Liver (tissue), 9 donors: ENCODE data around the gene KCTD3. TPM values are rescaled to one million over a fixed set of nuclear protein-coding genes. Genes with fewer than 3 reads are reported as not detected.

ENCODE experiments used
- DNase-seq: peaks from one replicate; pipeline ENCODE4 v3.0.0-alpha.2; 2017; ENCODE audit warnings: low spot score
- H3K27ac ChIP-seq, 2 donors: one replicate each; pipeline ENCODE4 v1.7.0; 2013; ENCODE audit warnings: inconsistent platforms in 2 of 2, low read length in 2 of 2, control low read depth in 1 of 2, low read depth in 1 of 2, mild to moderate bottlenecking in 1 of 2
- H3K27me3 ChIP-seq, 4 donors: one replicate each; pipeline versions ENCODE4 v1.6.1 to v1.7.0; 2013; ENCODE audit warnings: low read length in 3 of 4, inconsistent platforms in 1 of 4, mild to moderate bottlenecking in 1 of 4, moderate library complexity in 1 of 4; ENCODE audit not compliant: control insufficient read depth in 4 of 4, insufficient read depth in 4 of 4
- H3K36me3 ChIP-seq, 4 donors: one replicate each; pipeline versions ENCODE4 v1.6.1 to v1.7.0; 2013; ENCODE audit warnings: low read length in 3 of 4, mild to moderate bottlenecking in 3 of 4, low read depth in 1 of 4, moderate library complexity in 1 of 4; ENCODE audit not compliant: control insufficient read depth in 4 of 4, insufficient read depth in 3 of 4
- H3K4me1 ChIP-seq, 4 donors: one replicate each; pipeline versions ENCODE4 v1.6.1 to v1.7.0; 2013; ENCODE audit warnings: low read length in 3 of 4, mild to moderate bottlenecking in 3 of 4, moderate library complexity in 1 of 4; ENCODE audit not compliant: control insufficient read depth in 4 of 4, insufficient read depth in 4 of 4
- H3K4me3 ChIP-seq, 3 donors: one replicate each; pipeline versions ENCODE4 v1.6.1 to v1.7.0; 2013; ENCODE audit warnings: low read length in 3 of 3, control low read depth in 1 of 3, low read depth in 1 of 3, mild to moderate bottlenecking in 1 of 3
- H3K9ac ChIP-seq, 2 donors: one replicate each; pipeline ENCODE4 v1.7.0; 2013; ENCODE audit warnings: low read length in 2 of 2, mild to moderate bottlenecking in 2 of 2, moderate library complexity in 2 of 2, control low read depth in 1 of 2, low read depth in 1 of 2
- H3K9me3 ChIP-seq, 4 donors: one replicate each; pipeline versions ENCODE4 v1.6.1 to v1.7.0; 2013; ENCODE audit warnings: low read length in 3 of 4; ENCODE audit not compliant: control insufficient read depth in 4 of 4
- EGR1 ChIP-seq, 2 donors: IDR thresholded peaks; 2 replicates each; pipeline ENCODE4 v1.6.1; 2016 to 2018; ENCODE audit warnings: antibody characterized with exemption in 2 of 2, low read depth in 2 of 2
- FOXA1 ChIP-seq: IDR thresholded peaks from 2 replicates; pipeline ENCODE4 v1.6.1; 2016; ENCODE audit warnings: antibody characterized with exemption
- FOXA2 ChIP-seq: IDR thresholded peaks from 2 replicates; pipeline ENCODE4 v1.6.1; 2016; ENCODE audit warnings: antibody characterized with exemption
- HNF4A ChIP-seq, 2 donors: conservative IDR thresholded peaks; 2 replicates each; pipeline ENCODE4 v1.6.1; 2016; ENCODE audit warnings: antibody characterized with exemption in 2 of 2, mild to moderate bottlenecking in 2 of 2
- RAD21 ChIP-seq, 2 donors: IDR thresholded peaks; 2 replicates each; pipeline ENCODE4 v1.6.1; 2016; ENCODE audit warnings: antibody characterized with exemption in 2 of 2, mild to moderate bottlenecking in 2 of 2
- REST ChIP-seq: IDR thresholded peaks from 2 replicates; pipeline ENCODE4 v1.6.1; 2016; ENCODE audit warnings: antibody characterized with exemption, mild to moderate bottlenecking
- RXRA ChIP-seq, 2 donors: IDR thresholded peaks; 2 replicates each; pipeline ENCODE4 v1.6.1; 2017 to 2018; ENCODE audit warnings: antibody characterized with exemption in 2 of 2, mild to moderate bottlenecking in 1 of 2
- SP1 ChIP-seq: IDR thresholded peaks from 2 replicates; pipeline ENCODE4 v1.6.1; 2018; ENCODE audit warnings: antibody characterized with exemption, mild to moderate bottlenecking
- TAF1 ChIP-seq: conservative IDR thresholded peaks from 2 replicates; pipeline ENCODE4 v1.6.1; 2016; ENCODE audit warnings: antibody characterized with exemption, mild to moderate bottlenecking
- WGBS: extraction: QIAGEN DNeasy Blood & Tissue Kit; methylation state at CpG from one replicate; pipeline ENCODE4 v1.1.7; 2013; 5-methylcytosine and 5-hydroxymethylcytosine counted together
- polyA plus RNA-seq, 2 donors: library from polyadenylated mRNA; stranded (reverse) in 1 of 2; unstranded in 1 of 2; fragments of 200-250 nt in 1 of 2; fragments of >200 nt in 1 of 2; fragmentation: Nextera tagmentation in 1 of 2; extraction: Ambion mirVana in 1 of 2; gene quantifications; one replicate each; pipeline versions ENCODE4 v1.2.1 to v1.2.3, GENCODE V29; 2013 to 2015
- total RNA-seq, 2 donors: library from RNA; depleted of rRNA; stranded (reverse); fragments of >200 nt; gene quantifications; one replicate each; pipeline ENCODE4 v1.2.3, GENCODE V29; 2014
- TF ChIP-seq, protein P1 (sequence below): fragments of 150-350 bp; IDR thresholded peaks from 2 replicates; pipeline ENCODE4 v1.5.1; 2017; ENCODE audit warnings: improper control_type of control experiment, low read depth, low read length; ENCODE audit not compliant: missing input control
- TF ChIP-seq, protein P2 (sequence below): IDR thresholded peaks from 2 replicates; pipeline ENCODE4 v1.6.1; 2016; ENCODE audit warnings: antibody characterized with exemption
- TF ChIP-seq, protein P3 (sequence below): IDR thresholded peaks from 2 replicates; pipeline ENCODE4 v1.6.1; 2016; ENCODE audit warnings: antibody characterized with exemption
- TF ChIP-seq, protein P4 (sequence below): IDR thresholded peaks from 2 replicates; pipeline ENCODE4 v1.6.1; 2016; ENCODE audit warnings: antibody characterized with exemption
- donor health status: healthy.
- donor health status: healthy.
- donor health status: healthy.
- donor health status: healthy.
- donor health status: healthy.

The KCTD3 gene
- total and polyA plus RNA-seq, 4 donors = 20.8 to 58.7 (median 26.1) TPM

- Histone ChIP-seq H3K27ac (no peak overlapping the region), H3K36me3 (peaks cover 0 to 14% (median 0%) of the 10 kb centered on the region in 4 donors), H3K4me1 (peaks cover 0 to 40% (median 20%) of the 10 kb centered on the region in 4 donors), H3K27me3 (no peaks in the 10 kb centered on the region), H3K9me3 (no peaks in the 10 kb centered on the region), H3K9ac (peak overlapping the region in 1 of 2 donors; percentile 53), H3K4me3 (no peak overlapping the region)
- WGBS = 47% methylated on average over 2 of the region's 2 CpGs
- TF ChIP-seq HNF4A (conservative IDR thresholded peaks at IDR 0.05) (no peak), RAD21 (IDR thresholded peaks at IDR 0.05) (peak; percentile 64 to 70)
- TF ChIP-seq, protein P1, sequence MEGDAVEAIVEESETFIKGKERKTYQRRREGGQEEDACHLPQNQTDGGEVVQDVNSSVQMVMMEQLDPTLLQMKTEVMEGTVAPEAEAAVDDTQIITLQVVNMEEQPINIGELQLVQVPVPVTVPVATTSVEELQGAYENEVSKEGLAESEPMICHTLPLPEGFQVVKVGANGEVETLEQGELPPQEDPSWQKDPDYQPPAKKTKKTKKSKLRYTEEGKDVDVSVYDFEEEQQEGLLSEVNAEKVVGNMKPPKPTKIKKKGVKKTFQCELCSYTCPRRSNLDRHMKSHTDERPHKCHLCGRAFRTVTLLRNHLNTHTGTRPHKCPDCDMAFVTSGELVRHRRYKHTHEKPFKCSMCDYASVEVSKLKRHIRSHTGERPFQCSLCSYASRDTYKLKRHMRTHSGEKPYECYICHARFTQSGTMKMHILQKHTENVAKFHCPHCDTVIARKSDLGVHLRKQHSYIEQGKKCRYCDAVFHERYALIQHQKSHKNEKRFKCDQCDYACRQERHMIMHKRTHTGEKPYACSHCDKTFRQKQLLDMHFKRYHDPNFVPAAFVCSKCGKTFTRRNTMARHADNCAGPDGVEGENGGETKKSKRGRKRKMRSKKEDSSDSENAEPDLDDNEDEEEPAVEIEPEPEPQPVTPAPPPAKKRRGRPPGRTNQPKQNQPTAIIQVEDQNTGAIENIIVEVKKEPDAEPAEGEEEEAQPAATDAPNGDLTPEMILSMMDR = peak; percentile 38
- DNase-seq = no peak
These were observed 39.6 kb downstream of the KCTD3 start for GRCh38 chr1:215606564-215607168.

DNA sequence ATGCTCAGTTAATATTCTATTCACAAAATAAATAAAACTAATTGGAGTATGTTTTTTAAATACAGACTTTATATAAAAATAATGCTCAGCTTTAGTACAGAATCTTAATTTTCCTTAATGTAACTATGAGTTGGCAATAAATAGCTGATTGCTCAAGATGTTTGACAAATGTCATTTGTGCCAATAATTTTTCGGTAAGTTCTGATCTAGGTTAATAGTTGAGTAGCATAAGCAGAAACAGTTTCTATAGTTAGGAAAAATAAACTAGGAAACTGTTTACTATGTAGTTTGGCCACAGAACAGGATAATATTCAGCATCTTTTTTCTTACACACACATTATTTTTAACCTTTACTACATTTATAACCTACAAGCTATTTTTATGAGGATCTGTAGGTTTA lies 40.3 kb downstream of the KCTD3 start:
- Histone ChIP-seq H3K27ac (no peak overlapping the region), H3K4me1 (peaks cover 0 to 40% (median 20%) of the 10 kb centered on the region in 4 donors), H3K36me3 (peaks cover 0 to 22% (median 4%) of the 10 kb centered on the region in 4 donors), H3K27me3 (no peaks in the 10 kb centered on the region), H3K9me3 (no peaks in the 10 kb centered on the region), H3K4me3 (no peak overlapping the region), H3K9ac (peak overlapping the region in 1 of 2 donors; percentile 12)
- 40% methylated on average over 1 of the region's 1 CpG for WGBS
- no peak for DNase-seq
- TF ChIP-seq, protein P1 = no peak
- no peak for TF ChIP-seq FOXA2
- TF ChIP-seq, protein P2, sequence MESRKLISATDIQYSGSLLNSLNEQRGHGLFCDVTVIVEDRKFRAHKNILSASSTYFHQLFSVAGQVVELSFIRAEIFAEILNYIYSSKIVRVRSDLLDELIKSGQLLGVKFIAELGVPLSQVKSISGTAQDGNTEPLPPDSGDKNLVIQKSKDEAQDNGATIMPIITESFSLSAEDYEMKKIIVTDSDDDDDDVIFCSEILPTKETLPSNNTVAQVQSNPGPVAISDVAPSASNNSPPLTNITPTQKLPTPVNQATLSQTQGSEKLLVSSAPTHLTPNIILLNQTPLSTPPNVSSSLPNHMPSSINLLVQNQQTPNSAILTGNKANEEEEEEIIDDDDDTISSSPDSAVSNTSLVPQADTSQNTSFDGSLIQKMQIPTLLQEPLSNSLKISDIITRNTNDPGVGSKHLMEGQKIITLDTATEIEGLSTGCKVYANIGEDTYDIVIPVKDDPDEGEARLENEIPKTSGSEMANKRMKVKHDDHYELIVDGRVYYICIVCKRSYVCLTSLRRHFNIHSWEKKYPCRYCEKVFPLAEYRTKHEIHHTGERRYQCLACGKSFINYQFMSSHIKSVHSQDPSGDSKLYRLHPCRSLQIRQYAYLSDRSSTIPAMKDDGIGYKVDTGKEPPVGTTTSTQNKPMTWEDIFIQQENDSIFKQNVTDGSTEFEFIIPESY = no peak
- TF ChIP-seq, protein P3, sequence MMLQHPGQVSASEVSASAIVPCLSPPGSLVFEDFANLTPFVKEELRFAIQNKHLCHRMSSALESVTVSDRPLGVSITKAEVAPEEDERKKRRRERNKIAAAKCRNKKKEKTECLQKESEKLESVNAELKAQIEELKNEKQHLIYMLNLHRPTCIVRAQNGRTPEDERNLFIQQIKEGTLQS = no peak
- no peak for TF ChIP-seq RXRA (IDR thresholded peaks at IDR 0.05)
- no peak for TF ChIP-seq HNF4A (conservative IDR thresholded peaks at IDR 0.05)
- no peak for TF ChIP-seq FOXA1
- TF ChIP-seq RAD21 (IDR thresholded peaks at IDR 0.05) = no peak
- TF ChIP-seq SP1 = no peak
- TF ChIP-seq, protein P4, sequence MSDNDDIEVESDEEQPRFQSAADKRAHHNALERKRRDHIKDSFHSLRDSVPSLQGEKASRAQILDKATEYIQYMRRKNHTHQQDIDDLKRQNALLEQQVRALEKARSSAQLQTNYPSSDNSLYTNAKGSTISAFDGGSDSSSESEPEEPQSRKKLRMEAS = no peak
- no peak for TF ChIP-seq TAF1
- no peak for TF ChIP-seq EGR1 (IDR thresholded peaks at IDR 0.05; ENCODE audit: low read depth in 2 of 2)
- no peak for TF ChIP-seq REST
